OCI-LY7 (cell line): Measurements from ENCODE around the gene GTF3C4. TPM values are rescaled to one million over a fixed set of nuclear protein-coding genes. Genes with fewer than 3 reads are reported as not detected.

Source experiments
- BruUV-seq: library from RNA; stranded (reverse); fragments of 400-500 nt; replicated peaks from 2 replicates; lab custom pipeline; 2021; lab: Mats Ljungman, UMichigan
- CTCF ChIA-PET: fragments of 300-600 bp; sonication (Branson Sonifier 250); formaldehyde crosslinking; loops from one replicate; lab custom pipeline; 2022; ENCODE audit warnings: antibody characterized with exemption; ENCODE audit not compliant: unreplicated experiment; lab: Charles Lee
- POLR2A ChIA-PET: fragments of 300-600 bp; sonication (Branson Sonifier 250); formaldehyde crosslinking; loops from one replicate; lab custom pipeline; 2022; ENCODE audit warnings: antibody characterized with exemption; lab: Charles Lee
- DNase-seq: peaks from one replicate; pipeline ENCODE4 v3.0.0-alpha.2; 2015; ENCODE audit warnings: low spot score
- H2AFZ ChIP-seq: fragments of 200-600 bp; sonication (generic), shearing (Covaris generic); 2 replicates; pipeline ENCODE4 v1.6.1; 2014; ENCODE audit warnings: mild to moderate bottlenecking, antibody characterized with exemption, low read length, moderate library complexity
- H3K27ac ChIP-seq: fragments of 200-600 bp; sonication (generic); 2 replicates; pipeline ENCODE4 v1.5.1; 2014; ENCODE audit warnings: mixed run types, low read depth, mild to moderate bottlenecking, moderate library complexity, low read length, inconsistent platforms; ENCODE audit not compliant: poor library complexity, severe bottlenecking
- H3K36me3 ChIP-seq: fragments of 200-600 bp; sonication (generic); 2 replicates; pipeline ENCODE4 v1.6.1; 2014; ENCODE audit warnings: mild to moderate bottlenecking, antibody characterized with exemption, low read length, moderate library complexity, mixed read lengths; ENCODE audit not compliant: insufficient read depth
- H3K4me1 ChIP-seq: fragments of 200-600 bp; sonication (generic); 2 replicates; pipeline ENCODE4 v1.5.1; 2014; ENCODE audit warnings: mild to moderate bottlenecking, low read length; ENCODE audit not compliant: insufficient read depth, poor library complexity, severe bottlenecking
- H3K4me2 ChIP-seq: fragments of 200-600 bp; sonication (generic); 2 replicates; pipeline ENCODE4 v1.6.1; 2014; ENCODE audit warnings: mild to moderate bottlenecking, low read length
- H3K4me3 ChIP-seq: fragments of 200-600 bp; sonication (generic); 2 replicates; pipeline ENCODE4 v1.5.1; 2014; ENCODE audit warnings: mild to moderate bottlenecking, low read depth, low read length; ENCODE audit not compliant: poor library complexity, severe bottlenecking
- H3K79me2 ChIP-seq: fragments of 200-600 bp; sonication (generic); 2 replicates; pipeline ENCODE4 v1.6.1; 2016; ENCODE audit warnings: low read depth, mild to moderate bottlenecking, low read length, moderate library complexity, mixed read lengths; ENCODE audit not compliant: insufficient read depth
- H3K9me2 ChIP-seq: fragments of 200-600 bp; sonication (generic); 2 replicates; pipeline ENCODE4 v1.6.1; 2016; ENCODE audit warnings: mild to moderate bottlenecking, low read length, mixed read lengths; ENCODE audit not compliant: insufficient read depth
- H3K9me3 ChIP-seq: fragments of 200-600 bp; sonication (generic); 2 replicates; pipeline ENCODE4 v1.6.1; 2014; ENCODE audit warnings: mild to moderate bottlenecking, mixed run types, low read length, mixed read lengths
- H4K20me1 ChIP-seq: fragments of 200-600 bp; sonication (generic); 2 replicates; pipeline ENCODE4 v1.6.1; 2014; ENCODE audit warnings: mild to moderate bottlenecking, antibody characterized with exemption, low read length, moderate library complexity, mixed read lengths; ENCODE audit not compliant: insufficient read depth
- EZH2phosphoT487 ChIP-seq: fragments of 200-600 bp; sonication (generic); IDR thresholded peaks from 2 replicates; pipeline ENCODE4 v1.6.1; 2018; ENCODE audit warnings: low read depth, borderline replicate concordance, mild to moderate bottlenecking, mixed run types, antibody characterized with exemption, low read length, moderate library complexity, mixed read lengths
- intact Hi-C: fragments of 100-400 bp; cut with micrococcal nuclease; formaldehyde crosslinking; loops from one replicate; pipeline ENCODE4 v1.10.0; 2022; ENCODE audit not compliant: unreplicated experiment
- total RNA-seq, 2 experiments: library from RNA; depleted of rRNA in 1 of 2; stranded (reverse); fragments of >200 nt in 1 of 2; shearing (Covaris generic) in 1 of 2; gene quantifications; 2 replicates each; pipeline ENCODE4 v1.2.3, GENCODE V29; 2014 to 2022
- TF ChIP-seq, protein P1 (sequence below): fragments of 200-600 bp; sonication (generic); conservative IDR thresholded peaks from 2 replicates; pipeline ENCODE4 v1.5.1; 2014; ENCODE audit warnings: mild to moderate bottlenecking, antibody characterized with exemption, low read length, moderate library complexity, mixed read lengths

GTF3C4 gene
- total RNA-seq, 2 experiments from 2014 or later: 15.7 to 19.0 TPM

DNA sequence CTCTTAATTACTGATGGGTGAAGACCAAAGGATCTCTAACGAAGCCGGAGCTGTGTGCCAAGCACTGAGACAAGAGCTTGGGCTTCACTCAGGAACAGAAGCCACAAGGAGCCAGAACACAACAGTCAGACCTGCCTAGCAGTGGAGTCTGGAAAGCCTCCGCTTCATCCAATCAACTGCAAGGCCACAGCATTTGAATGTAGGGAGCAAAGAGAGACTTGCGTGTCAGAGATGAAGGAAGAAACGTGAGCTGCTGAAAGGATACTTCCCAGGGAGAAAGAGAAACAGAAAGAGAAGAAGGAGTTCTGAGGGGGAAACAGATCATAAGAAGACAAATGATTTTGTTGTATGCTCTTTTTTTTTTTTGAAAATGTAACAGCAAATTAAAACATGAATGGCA is 44.0 kb upstream of the GTF3C4 start:
- intact Hi-C loops: no loop called here
- DNase-seq: no peak
- H3K27ac ChIP-seq: no peak overlapping the region
- no peaks in the 10 kb centered on the region for H3K9me2 ChIP-seq
- no TSS peak for BruUV-seq
- H3K4me1 ChIP-seq: no peaks in the 10 kb centered on the region
- H3K4me2 ChIP-seq: no peak overlapping the region
- H3K79me2 ChIP-seq: no peaks in the 10 kb centered on the region
- no peaks in the 10 kb centered on the region for H4K20me1 ChIP-seq
- no peaks in the 10 kb centered on the region for H3K9me3 ChIP-seq
- TF ChIP-seq, protein P1, sequence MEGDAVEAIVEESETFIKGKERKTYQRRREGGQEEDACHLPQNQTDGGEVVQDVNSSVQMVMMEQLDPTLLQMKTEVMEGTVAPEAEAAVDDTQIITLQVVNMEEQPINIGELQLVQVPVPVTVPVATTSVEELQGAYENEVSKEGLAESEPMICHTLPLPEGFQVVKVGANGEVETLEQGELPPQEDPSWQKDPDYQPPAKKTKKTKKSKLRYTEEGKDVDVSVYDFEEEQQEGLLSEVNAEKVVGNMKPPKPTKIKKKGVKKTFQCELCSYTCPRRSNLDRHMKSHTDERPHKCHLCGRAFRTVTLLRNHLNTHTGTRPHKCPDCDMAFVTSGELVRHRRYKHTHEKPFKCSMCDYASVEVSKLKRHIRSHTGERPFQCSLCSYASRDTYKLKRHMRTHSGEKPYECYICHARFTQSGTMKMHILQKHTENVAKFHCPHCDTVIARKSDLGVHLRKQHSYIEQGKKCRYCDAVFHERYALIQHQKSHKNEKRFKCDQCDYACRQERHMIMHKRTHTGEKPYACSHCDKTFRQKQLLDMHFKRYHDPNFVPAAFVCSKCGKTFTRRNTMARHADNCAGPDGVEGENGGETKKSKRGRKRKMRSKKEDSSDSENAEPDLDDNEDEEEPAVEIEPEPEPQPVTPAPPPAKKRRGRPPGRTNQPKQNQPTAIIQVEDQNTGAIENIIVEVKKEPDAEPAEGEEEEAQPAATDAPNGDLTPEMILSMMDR: no peak
- H3K36me3 ChIP-seq: peaks cover 84% of the 10 kb centered on the region
- H3K4me3 ChIP-seq: no peak overlapping the region
- no peak overlapping the region for H2AFZ ChIP-seq
- ChIA-PET POLR2A (no interaction called here), CTCF (no interaction called here)

DNA sequence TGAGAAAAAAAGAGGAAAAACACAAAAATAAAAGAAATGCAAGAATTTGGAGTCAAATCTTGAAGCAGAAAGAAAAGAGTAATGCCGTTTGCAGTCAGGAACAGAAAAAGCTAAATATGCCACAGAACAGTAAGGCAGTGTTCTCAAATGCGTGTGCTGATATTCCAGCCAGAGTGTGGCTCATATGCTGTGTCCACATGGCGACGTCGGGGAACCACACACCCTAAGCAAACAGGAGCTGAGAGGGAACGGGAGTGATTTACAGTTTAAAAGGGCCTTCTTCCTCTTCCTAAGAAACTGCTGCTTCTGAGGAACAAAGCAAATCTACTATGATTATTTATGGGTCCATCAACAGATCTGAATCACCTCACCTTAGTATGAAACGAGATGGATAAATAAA is 43.2 kb upstream of the GTF3C4 start:
- intact Hi-C loops: no loop called here
- POLR2A ChIA-PET: no interaction called here
- H3K36me3 ChIP-seq: peaks cover 84% of the 10 kb centered on the region

DNA sequence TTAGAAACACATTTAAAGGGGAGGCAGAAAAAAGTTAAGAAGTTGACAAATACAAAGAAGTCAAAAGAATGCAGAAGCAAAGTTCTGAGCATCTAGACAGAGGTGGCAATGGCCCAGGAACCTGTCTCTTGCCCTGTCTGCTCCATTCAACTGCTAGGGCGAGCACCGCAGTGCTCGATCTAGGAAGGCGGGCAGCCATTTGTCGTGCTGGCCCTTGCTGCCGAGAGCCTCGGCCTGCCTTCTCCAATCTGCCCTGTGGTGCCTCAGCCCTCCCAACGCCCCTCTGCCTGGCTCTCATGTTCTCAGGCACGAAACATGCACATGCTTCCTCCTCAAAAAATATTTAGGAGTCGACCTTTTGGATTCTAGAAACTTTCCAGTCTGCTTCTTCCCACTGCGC is 42.7 kb upstream of the GTF3C4 start:
- Histone ChIP-seq H3K27ac (no peak overlapping the region), H2AFZ (no peak overlapping the region)
- BruUV-seq: no TSS peak

More for the DNA sequence above, 43.2 kb upstream of the GTF3C4 start:
- no peaks in the 10 kb centered on the region for H3K79me2 ChIP-seq
- TF ChIP-seq EZH2phosphoT487: no peak
- TF ChIP-seq, protein P1: no peak
- CTCF ChIA-PET: no interaction called here
- H3K4me2 ChIP-seq: no peak overlapping the region
- no peak overlapping the region for H2AFZ ChIP-seq
- H3K4me3 ChIP-seq: no peak overlapping the region
- no peak overlapping the region for H3K27ac ChIP-seq
- H3K9me2 ChIP-seq: no peaks in the 10 kb centered on the region
- no peaks in the 10 kb centered on the region for H3K9me3 ChIP-seq
- no TSS peak for BruUV-seq
- no peaks in the 10 kb centered on the region for H3K4me1 ChIP-seq
- H4K20me1 ChIP-seq: no peaks in the 10 kb centered on the region
- DNase-seq: no peak

More for the DNA sequence above, 42.7 kb upstream of the GTF3C4 start:
- no peak overlapping the region for H3K4me2 ChIP-seq
- intact Hi-C loops: no loop called here
- DNase-seq: no peak
- CTCF ChIA-PET: no interaction called here
- H3K4me1 ChIP-seq: no peaks in the 10 kb centered on the region
- POLR2A ChIA-PET: no interaction called here
- peaks cover 83% of the 10 kb centered on the region for H3K36me3 ChIP-seq
- no peaks in the 10 kb centered on the region for H3K9me3 ChIP-seq
- no peaks in the 10 kb centered on the region for H3K79me2 ChIP-seq
- no peak overlapping the region for H3K4me3 ChIP-seq
- no peaks in the 10 kb centered on the region for H3K9me2 ChIP-seq
- TF ChIP-seq, protein P1: no peak
- TF ChIP-seq EZH2phosphoT487: no peak
- no peaks in the 10 kb centered on the region for H4K20me1 ChIP-seq
